HG03066 (cell line): ENCODE measurements around the gene NKX1-1.
"Not testable (repeated sequence)": the region's sequence is repeated elsewhere in the genome, so short reads cannot be mapped to it uniquely, and the experiment has no call there.

Source experiments
- ATAC-seq: cut with Tn5 transposase; IDR thresholded peaks from one replicate; pipeline ENCODE4 v1.9.1; 2021; ENCODE audit warnings: low read depth; ENCODE audit not compliant: unreplicated experiment

NKX1-1 gene

DNA sequence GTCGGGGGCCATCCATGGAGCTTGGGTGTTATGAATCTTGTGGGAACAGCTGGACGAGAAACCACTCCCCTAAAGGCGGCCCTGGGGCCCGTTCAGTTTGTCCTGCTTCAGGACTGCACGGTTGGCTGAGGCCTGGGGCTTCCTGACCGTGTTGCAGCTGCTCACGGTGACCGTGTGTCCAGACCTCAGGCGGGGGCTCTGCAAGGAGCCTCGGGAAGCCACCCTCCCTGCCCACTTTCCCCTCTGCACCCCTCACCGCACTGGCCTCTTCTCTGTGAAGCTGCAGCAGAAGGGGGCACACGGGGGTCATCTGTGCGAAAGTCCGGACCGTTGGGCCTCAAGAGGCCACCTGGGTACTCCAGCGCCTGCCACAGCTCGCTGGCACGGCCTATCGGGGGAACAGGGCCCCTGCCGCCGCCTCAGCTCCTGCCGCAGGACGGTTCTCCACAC lies 29.8 kb downstream of the NKX1-1 start:
- no peak for ATAC-seq

DNA sequence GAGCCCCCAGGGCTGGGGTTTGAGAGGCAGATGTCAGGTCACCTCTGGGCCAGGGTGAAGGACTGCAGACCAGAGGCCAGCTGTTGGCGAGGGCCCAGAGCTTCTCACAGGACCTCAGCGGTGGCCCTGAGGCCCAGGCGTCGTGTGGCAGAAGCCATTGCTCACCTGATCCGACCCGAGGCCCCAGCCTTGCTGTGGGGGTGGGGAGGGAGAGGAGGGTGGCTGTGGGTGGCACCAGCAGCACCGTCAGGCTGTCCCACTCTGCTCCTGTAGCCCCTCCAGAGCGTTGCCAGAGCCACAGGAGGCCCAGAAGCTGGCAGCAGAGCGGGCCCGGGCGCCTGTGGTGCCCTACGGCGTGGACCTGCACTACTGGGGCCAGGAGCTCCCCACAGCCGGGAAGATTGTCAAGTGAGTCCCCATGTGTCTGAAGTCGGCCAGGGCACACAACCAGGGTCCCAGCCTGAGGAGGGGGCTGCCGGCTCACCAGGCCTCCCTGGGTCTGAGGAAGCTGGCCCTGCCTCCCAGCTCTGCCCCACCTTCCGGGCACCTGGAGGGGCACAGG lies 30.4 kb downstream of the NKX1-1 start:
- ATAC-seq, result no peak

DNA sequence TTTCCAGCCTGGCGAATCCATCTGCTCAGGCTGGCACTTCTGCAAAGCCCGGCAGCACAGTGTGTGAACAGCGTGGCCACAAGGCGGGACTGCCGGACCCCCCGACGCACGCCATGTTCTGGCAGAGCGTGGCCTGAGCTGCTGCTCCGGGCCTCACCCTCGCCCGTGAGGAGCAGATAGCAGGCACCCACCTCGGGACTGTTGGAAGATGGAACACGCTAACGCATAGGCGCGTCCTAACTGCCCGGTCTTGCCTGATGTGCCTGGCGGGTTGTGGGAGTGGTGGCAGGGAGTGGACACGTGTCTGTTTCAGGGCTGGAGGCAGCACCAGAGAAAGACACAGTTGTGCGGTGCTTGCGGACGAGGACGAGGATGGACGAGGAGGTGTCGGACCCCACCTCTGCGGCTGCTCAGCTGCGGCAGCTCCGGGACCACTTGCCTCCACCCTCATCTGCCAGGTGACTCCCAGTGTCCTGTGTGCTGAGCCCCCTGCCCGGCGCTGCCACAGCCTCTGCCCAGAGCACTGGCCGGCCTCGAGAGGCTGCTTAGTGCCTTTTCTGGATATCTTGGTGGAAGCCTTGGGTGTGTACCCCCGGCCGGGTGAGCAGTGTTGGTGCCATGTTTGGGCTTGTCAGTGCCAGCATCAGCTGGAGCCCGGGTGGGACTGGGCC lies 31.1 kb downstream of the NKX1-1 start:
- no peak for ATAC-seq

DNA sequence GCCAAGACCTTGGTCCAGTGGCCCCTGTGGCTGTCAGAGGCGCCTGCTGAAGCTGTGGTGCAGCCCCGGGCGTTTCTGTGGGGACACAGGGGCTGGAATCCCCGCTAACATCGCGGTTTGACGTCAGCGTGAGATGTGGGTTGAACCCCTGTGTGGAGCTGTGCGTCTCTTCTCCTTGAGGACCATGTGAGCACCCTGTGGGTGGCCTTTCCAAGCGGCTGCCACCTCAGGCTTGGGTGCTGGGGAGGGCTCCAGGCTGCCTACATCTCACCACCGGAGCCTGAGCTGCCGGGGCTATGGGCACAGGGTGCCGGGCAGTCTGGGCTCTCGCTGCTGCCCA lies 31.6 kb downstream of the NKX1-1 start:
- no peak for ATAC-seq

DNA sequence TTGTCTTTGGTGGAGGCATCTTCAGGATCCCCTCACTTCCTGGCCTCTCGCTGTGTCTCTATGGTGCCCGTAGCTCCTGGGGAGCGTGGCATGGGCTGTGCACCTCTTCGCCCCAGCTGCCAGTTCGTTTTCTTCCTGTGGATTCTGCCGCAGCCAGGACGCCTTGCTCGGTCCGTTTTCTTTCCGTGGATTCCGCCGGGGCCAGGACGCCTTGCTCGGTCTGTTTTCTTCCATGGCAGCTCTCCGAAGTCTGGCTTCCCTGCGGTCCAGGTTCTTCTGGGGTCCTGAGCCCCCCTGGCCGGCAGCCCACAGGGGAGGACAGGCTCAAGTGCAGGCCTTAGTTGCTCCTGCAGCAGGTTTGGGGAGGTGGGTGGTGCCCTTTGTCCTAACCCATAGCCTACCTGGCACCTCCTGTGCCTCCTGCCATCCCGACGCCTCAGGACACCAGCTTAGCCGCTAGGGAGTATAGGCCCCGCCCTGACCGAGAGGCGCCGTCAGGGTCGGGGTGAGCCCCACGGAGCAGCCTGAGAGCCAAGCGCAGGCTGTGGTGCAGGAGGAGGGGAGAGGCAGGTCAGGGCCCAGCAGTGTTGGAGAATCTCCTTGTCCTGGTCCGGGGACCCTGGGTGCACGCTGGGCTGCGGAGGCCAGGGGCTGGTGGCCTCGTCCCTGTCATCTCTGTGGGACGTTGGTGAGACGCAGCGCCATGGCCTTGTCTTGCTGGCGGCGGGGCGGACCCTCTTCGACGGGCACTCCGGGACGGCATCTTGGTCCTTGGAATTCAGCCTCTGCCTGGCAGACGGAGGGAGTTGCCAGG lies 32.1 kb downstream of the NKX1-1 start:
- ATAC-seq, result no peak

DNA sequence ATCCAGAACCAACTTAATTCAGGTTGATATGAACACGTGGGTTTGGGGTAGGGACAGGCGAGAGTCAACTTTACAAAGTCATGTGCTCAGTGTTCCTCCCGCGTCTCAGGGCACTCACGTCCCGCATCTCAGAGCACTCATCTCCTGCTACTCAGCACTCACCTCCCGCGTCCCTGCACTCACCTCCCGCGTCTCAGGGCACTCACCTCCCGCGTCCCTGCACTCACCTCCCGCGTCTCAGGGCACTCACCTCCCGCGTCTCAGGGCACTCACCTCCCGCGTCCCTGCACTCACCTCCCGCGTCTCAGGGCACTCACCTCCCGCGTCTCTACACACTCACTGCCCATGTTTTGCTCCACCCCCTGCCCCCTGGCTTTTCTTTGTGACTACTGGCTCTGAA lies 33.7 kb downstream of the NKX1-1 start:
- ATAC-seq, result not testable (repeated sequence)

DNA sequence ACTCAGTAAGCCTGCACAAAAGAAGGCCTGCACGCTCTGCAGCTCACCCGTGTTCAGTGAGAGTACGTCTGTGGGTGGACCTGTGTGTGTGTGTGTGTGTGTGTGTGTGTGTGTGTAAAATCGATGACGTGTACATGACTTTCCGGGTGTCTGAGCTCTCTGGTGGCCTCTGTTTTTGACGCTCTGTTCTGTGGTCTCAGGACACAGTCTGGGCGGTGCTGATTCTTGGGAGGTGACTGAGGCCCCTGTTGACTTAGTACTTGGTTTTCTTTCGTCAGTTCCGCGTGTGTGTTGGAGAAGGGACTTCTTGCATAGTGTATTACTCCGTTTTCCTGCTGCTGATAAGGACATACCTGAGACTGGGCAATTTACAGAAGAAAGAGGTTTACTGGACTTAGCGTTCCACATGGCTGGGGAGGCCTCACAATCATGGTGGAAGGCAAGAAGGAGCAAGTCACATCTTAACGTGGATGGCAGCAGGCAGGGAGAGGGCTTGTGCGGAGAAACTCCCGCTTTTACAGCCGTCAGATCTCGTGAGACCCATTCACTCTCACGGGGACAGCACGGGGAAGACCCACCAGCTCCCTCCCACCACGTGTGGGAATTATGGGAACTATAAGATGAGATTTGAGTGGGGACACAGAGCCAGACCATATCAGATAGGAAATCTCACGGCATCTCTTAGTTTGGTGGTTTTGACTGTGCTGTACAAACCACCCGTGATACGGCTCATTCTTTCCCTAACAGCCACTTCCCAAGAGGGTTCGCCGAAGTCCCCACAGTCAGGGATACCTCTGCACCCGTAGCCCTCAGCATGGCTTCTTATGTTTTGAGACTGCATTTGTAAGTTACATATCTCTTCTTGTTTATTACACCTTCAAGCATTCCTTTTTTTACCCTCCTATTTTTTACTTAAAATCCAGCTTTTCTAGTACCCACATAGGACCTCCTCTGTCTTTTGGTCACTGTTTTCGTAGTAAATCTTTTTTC lies 34.8 kb downstream of the NKX1-1 start:
- no peak for ATAC-seq

DNA sequence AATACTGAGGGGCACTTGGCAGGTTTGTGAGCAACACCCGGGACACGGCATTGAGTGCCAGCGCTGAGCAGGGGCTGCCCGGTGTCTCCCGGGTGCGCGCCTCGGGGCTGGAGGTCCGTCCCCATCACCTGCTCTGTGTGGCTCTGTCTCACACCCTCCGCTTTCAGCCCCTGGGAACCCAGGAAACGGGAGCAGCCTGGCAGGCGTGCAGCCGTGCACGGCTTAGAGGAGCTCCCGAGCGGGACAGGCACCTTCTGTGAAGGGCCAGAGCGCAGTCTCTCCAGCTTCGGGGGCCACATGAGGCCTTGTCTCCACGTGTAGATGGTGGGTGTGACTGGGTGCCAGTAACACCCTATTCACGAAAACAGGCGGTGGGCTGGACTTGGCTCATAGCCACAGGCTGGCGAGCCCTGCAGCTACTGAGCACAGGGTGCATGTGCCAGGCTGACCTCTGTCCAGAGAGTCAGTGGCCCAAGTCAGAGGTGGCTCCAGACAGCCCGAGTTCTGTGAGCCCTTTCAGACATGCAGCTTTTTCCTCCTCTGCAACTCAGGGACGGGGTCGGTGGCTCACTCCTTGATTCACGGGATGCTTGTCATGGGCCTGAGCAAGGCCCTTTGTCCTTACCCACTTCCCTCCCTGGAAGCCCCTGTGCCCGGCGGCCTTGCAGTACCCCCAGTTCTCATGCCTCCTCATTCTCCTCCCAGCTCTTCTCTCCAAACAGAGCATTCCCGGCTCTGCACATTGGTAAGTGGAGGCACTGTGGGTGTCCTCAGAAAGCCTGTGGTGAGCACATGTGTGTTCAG lies 35.7 kb downstream of the NKX1-1 start:
- ATAC-seq, result no peak

DNA sequence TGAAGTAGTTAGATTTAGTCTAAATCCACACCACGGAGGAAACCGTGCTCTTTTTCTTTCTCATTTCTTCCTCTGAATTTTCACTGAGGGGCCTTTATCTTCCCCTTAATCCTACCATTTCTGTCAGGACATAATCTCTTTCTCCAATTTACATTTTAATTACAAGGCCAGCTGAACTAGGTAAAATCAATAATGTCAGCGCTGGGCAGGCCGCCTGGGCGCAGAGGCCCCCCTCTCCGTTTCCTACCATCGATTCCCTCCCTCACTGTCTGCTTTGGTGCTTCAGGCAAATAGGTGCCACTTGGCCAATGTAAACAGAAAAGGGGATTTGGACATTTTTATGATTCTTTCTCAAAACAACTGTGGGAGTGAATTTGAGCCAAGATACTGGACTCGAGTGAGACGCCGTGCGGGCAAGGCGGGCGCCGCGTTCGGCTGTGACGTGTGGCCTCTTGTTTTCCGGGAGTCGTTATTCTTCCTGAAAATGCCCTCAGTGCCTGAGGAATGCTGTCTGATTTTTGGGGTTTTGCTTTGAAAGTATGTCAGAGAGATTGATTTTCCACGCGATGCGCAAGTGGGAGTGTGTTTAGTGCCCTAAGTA lies 36.7 kb downstream of the NKX1-1 start:
- no peak for ATAC-seq

DNA sequence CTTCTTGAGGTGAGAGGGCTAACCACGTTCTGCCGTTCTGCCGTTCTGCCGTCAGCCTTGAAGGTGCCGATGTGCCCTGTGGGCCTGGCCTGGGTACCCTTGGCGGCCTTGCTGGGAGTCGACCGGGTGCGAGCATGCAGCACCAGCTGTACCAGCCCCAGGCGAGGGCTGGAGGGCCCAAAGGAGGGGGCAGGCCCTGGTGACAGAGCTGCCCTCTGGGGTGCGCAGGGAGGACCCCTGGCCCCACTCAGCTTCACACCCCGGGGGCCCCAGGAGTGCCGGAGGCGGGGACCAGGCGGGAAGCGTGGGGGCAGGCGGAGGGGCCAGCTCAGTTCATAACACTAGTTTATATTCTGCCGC lies 37.2 kb downstream of the NKX1-1 start:
- no peak for ATAC-seq

DNA sequence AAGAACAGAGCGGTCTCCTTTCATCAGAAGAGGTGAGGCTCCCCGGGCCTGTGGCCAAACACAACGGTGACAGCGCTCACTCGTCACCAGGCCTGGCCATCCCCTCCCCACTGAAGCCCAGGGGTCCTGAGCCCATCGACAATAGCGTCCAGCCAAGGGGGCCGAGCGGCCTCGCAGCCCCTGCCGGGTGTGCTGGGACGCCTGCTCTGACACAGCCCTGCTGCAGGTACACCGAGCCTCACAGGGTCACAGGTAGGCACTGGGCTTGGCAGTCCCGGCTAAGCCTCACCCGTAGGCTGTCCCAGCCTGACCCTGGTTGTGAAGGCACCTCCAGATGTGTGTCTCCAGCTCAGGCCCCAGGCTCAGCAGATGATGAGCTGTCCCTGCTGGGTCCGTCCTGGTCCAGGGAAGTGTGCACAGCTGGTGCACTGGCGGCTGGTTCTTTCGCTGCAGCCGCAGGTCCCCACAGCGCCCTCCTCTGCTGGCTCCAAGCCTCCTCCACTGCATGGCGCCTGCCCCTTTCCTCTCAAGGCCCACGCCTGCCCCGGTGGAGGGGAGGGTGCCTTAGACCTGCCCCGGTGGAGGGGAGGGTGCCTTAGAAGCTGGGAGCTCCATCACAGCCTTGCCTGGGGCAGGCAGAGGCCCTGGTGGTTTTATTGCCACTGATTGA lies 37.7 kb downstream of the NKX1-1 start:
- no peak for ATAC-seq

DNA sequence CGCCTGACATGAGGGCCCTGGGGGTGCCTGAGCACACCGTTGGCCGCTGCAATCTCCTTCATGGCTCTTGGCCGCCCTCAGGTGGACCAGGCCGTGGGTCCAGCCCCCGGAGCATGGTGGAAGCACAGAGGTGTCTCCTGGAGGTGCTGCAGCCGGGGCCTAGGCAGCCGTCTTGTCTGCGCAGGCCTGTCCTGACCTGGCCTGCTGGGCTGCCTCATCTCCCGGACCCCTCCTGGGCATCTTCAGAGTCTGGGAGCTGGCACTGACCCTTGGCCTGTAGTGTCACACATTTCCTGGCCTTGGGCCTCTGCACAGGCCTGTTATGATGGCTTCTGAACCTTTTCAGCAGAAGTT lies 38.3 kb downstream of the NKX1-1 start:
- no peak for ATAC-seq

DNA sequence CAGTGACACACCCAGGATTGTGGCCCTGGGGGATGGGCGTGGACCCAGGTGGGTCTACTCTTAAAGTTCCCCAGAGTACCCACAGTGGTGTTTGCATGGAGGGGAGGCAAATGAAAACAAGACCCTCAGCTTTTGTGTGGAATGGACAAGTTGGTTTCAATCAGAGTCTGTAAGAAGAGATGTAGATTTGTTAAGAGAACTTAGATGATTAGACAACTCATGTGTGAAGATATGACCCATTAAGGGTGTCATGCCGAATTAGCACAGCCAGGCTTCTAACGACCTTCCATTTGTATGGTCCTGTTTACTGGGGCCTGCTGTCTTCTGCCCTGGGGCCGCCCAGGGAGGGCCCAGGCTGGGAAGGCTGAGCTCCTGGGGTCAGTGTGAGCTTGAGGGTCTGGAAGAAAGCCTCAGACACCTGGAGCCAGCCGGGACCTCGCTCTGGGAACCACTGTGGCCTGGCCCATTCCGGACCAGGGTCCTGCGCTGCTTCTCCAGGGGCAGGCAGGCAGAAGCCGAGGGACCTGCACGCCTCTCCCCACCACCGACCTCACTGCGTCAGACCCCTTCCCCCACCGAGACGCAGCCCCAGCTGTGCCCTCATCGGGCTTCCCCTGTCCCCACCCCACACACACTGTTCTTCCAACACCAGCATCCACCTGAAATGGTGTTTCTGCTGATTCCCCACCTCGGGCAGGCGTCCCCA lies 38.9 kb downstream of the NKX1-1 start:
- ATAC-seq, result no peak

DNA sequence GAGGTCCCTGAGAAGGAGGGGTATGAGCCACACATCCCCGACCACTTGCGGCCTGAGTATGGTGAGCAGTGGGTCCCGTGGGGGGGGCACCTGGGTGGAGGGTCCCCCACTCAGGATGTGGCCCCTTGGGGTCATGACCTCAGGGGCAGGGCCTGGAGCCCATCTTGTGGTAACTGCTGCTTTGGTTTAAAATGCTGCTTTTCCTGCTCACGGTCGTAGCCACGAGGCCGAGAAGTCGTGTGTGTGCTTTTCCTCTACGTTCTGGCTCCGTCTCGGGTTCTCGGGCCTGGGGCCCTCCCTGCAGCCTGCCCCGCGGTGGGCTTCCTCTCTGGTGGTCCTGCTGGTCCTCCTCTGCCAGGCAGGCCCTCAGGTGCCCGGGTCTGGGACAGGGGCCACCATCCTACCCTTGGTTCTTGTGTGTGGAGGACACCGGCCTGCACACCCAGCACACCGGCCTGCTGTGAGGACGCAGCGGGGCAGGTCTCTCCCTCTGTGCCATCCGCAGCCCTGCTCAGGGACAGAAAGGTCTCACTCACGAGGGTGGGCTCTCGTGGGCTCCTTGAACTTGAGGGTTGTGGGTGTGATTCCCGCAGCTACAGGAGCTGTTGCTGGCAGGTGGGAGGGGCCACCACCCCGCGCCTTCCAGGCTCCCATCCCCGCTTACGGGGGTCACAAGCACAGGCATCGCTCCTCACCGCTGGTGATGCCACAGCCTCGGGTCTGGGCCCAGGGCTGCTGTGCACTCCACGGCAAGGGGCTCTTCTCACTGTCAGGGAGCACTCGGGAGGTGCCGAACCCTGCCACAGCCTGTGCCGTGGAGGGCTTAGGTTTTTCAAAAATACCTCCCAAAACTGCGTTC lies 39.6 kb downstream of the NKX1-1 start:
- no peak for ATAC-seq

DNA sequence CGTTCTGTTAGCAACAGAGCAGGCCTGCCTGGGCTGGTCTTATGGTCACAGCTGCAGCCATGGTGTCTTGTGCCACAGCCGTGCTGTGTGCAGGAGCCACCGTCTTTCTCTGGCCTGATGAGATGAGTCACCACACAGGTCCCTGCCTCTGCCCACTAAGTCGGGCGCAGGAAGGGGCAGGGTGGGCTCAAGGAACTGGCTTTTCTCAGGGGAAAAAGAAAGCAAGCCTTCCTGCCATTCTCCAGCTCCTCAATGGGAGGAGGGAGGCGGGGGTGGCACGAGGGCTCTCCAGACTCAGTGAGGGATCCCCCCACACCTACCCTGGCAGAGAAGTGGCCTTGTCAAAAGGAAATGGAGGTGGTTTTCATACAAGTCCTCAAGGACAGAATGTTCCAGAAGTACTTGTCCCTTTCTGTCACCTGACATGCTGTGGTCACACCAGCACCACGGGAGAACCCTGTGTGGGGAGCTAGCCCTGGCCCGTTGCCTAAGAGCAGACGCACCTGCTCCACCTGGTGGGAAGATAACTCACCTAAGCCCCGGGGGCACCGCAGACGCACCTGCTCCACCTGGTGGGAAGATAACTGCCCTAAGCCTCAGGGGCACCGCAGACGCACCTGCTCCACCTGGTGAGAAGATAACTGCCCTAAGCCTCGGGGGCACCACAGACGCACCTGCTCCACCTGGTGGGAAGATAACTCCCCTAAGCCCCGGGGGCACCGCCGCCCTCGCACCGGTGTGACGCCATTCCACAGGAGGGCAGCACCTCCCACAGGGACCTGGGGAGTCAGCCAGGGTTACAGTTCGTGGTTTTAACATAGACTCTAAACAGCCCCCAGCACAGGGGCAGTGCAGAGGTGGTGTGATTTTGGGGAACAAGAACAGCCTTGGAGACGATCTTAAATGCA lies 40.7 kb downstream of the NKX1-1 start:
- ATAC-seq, result no peak

DNA sequence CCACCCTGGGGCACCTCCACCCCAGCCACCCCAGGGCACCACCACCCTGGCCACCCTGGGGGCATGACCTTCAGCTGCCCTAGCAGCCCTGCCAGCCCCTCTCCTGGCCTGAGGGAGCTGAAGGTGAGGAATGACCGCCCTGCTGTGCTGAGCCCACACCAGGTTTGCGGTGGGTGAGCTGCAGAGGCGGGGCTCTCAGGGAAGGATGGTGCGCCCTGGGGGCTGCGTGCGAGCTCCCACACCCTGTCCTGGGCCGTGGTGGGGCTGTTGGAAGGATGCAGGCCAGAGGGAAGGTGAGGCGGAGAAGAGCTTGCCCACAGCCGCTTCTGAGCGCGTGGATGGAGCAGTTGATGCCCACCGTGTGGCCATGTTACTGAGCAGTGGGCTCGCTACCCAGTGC lies 41.5 kb downstream of the NKX1-1 start:
- no peak for ATAC-seq

DNA sequence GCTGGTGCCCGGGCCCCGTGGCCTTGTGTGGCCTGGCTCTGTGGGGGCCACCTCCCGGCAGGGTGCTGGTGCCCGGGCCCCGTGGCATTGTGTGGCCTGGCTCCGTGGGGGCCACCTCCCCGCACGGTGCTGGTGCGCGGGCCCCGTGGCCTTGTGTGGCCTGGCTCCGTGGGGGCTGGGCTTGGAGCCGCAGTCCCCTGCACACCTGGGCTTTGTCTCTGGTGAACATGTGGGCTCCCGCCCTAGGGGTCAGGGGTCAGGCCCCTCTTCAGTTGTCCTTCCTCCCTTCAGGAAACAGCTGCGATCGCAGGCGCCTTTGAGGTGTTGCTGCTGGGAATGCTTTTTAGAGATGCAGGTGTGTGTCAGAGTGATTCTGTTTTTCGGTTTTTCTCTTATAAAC lies 42.0 kb downstream of the NKX1-1 start:
- no peak for ATAC-seq
